Neural crest cell (in vitro differentiated cells): ENCODE measurements around the gene EPN1. TPM values are rescaled to one million over a fixed set of nuclear protein-coding genes. Genes with fewer than 3 reads are reported as not detected.
A peak's percentile ranks its signal among the peaks of the same experiment; 100 is the strongest.

Source experiments
- DNase-seq: peaks from one replicate; pipeline ENCODE4 v3.0.0; 2021; ENCODE audit warnings: low read depth, mixed read lengths, low spot score
- H3K27ac Mint-ChIP-seq: one replicate; pipeline ENCODE4 v1.8.0; 2021; ENCODE audit warnings: mild to moderate bottlenecking, mixed read lengths; ENCODE audit not compliant: unreplicated experiment
- H3K27me3 Mint-ChIP-seq: 2 replicates; pipeline ENCODE4 v1.8.0; 2021; ENCODE audit warnings: low read depth, mild to moderate bottlenecking, mixed read lengths
- H3K36me3 Mint-ChIP-seq: 2 replicates; pipeline ENCODE4 v1.8.0; 2021; ENCODE audit warnings: low read depth, mild to moderate bottlenecking, mixed read lengths
- H3K4me1 Mint-ChIP-seq: 2 replicates; pipeline ENCODE4 v1.8.0; 2021; ENCODE audit warnings: mixed read lengths
- H3K4me3 Mint-ChIP-seq: one replicate; pipeline ENCODE4 v1.8.0; 2021; ENCODE audit warnings: mild to moderate bottlenecking, mixed read lengths
- H3K9me3 Mint-ChIP-seq: 2 replicates; pipeline ENCODE4 v1.8.0; 2021; ENCODE audit warnings: mixed read lengths
- CTCF ChIP-seq: fragments of 200-600 bp; sonication (generic); conservative IDR thresholded peaks from 2 replicates; pipeline ENCODE4 v1.5.0; 2021; ENCODE audit warnings: antibody characterized with exemption, mild to moderate bottlenecking
- total RNA-seq: library from RNA; stranded (reverse); gene quantifications from 2 replicates; pipeline ENCODE4 v1.2.1, GENCODE V29; 2021

The EPN1 gene
- total RNA-seq, 1 donor from 2014 or later = 129 TPM

GRCh38 chr19:55669418-55670279, 5.4 kb upstream of the EPN1 start:
- H3K36me3 Mint-ChIP-seq = peaks cover 13% of the 10 kb centered on the region
- H3K27ac Mint-ChIP-seq = no peak overlapping the region
- H3K4me1 Mint-ChIP-seq = peaks cover 25% of the 10 kb centered on the region
- no peak for DNase-seq
- H3K4me3 Mint-ChIP-seq = no peak overlapping the region
- no peak for TF ChIP-seq CTCF
- no peaks in the 10 kb centered on the region for H3K9me3 Mint-ChIP-seq
- peaks cover 3% of the 10 kb centered on the region for H3K27me3 Mint-ChIP-seq

- H3K36me3 Mint-ChIP-seq = peaks cover 14% of the 10 kb centered on the region
- H3K4me1 Mint-ChIP-seq = peaks cover 27% of the 10 kb centered on the region
These were observed 4.6 kb upstream of the EPN1 start for GRCh38 chr19:55670280-55671053.

GRCh38 chr19:55671054-55671378, 4.0 kb upstream of the EPN1 start:
- no peak for TF ChIP-seq CTCF
- Mint-ChIP-seq H3K4me3 (peak overlapping the region; percentile 85), H3K36me3 (peaks cover 17% of the 10 kb centered on the region), H3K27ac (peak overlapping the region; percentile 14), H3K9me3 (no peaks in the 10 kb centered on the region), H3K27me3 (peaks cover 9% of the 10 kb centered on the region), H3K4me1 (peaks cover 32% of the 10 kb centered on the region)
- DNase-seq = no peak

More at GRCh38 chr19:55670280-55671053, 4.6 kb upstream of the EPN1 start:
- Mint-ChIP-seq H3K9me3 (no peaks in the 10 kb centered on the region), H3K27ac (no peak overlapping the region), H3K27me3 (peaks cover 5% of the 10 kb centered on the region), H3K4me3 (peak overlapping the region; percentile 85)
- DNase-seq = no peak
- TF ChIP-seq CTCF = no peak

GRCh38 chr19:55672418-55672817, 2.6 kb upstream of the EPN1 start:
- no peak for TF ChIP-seq CTCF
- Mint-ChIP-seq H3K4me3 (peak overlapping the region; percentile 29), H3K4me1 (peaks cover 44% of the 10 kb centered on the region), H3K27ac (no peak overlapping the region), H3K9me3 (no peaks in the 10 kb centered on the region), H3K27me3 (peaks cover 9% of the 10 kb centered on the region), H3K36me3 (peaks cover 17% of the 10 kb centered on the region)
- DNase-seq = no peak

- no peak overlapping the region for H3K27ac Mint-ChIP-seq
- no peak for DNase-seq
- H3K4me3 Mint-ChIP-seq = peak overlapping the region; percentile 77
- no peak for TF ChIP-seq CTCF
- peaks cover 9% of the 10 kb centered on the region for H3K27me3 Mint-ChIP-seq
- peaks cover 50% of the 10 kb centered on the region for H3K4me1 Mint-ChIP-seq
- H3K9me3 Mint-ChIP-seq = no peaks in the 10 kb centered on the region
- H3K36me3 Mint-ChIP-seq = peaks cover 17% of the 10 kb centered on the region
These were observed 1.6 kb upstream of the EPN1 start for GRCh38 chr19:55673465-55673864.
